KMS-11 (cell line): ENCODE data around the gene DCBLD1.

Experiments used
- H2AFZ ChIP-seq: fragments of 200-600 bp; sonication (generic); 2 replicates; pipeline ENCODE4 v1.6.1; 2016; ENCODE audit warnings: antibody characterized with exemption, mixed run types, low read depth
- H3K27ac ChIP-seq: fragments of 200-600 bp; sonication (generic); 2 replicates; pipeline ENCODE4 v1.6.1; 2016; ENCODE audit warnings: mild to moderate bottlenecking, mixed run types
- H3K27me3 ChIP-seq: fragments of 200-600 bp; sonication (generic); 2 replicates; pipeline ENCODE4 v1.6.1; 2017; ENCODE audit warnings: mild to moderate bottlenecking, low read depth, mixed run types, moderate library complexity; ENCODE audit not compliant: insufficient read depth
- H3K36me3 ChIP-seq: fragments of 200-600 bp; sonication (generic); 2 replicates; pipeline ENCODE4 v1.6.1; 2017; ENCODE audit warnings: mild to moderate bottlenecking, mixed run types; ENCODE audit not compliant: insufficient read depth
- H3K4me1 ChIP-seq: fragments of 200-600 bp; sonication (generic); 2 replicates; pipeline ENCODE4 v1.6.1; 2016; ENCODE audit warnings: mild to moderate bottlenecking, low read depth, mixed run types; ENCODE audit not compliant: poor library complexity, severe bottlenecking
- H3K4me2 ChIP-seq: fragments of 200-600 bp; sonication (generic); 2 replicates; pipeline ENCODE4 v1.7.0; 2016; ENCODE audit warnings: mild to moderate bottlenecking, mixed run types
- H3K4me3 ChIP-seq: fragments of 200-600 bp; sonication (generic); IDR thresholded peaks from 2 replicates; pipeline ENCODE4 v1.6.1; 2017; ENCODE audit warnings: low read depth, low read length, mixed read lengths; ENCODE audit not compliant: insufficient read depth
- H3K79me2 ChIP-seq: fragments of 200-600 bp; sonication (generic); 2 replicates; pipeline ENCODE4 v1.6.1; 2016; ENCODE audit warnings: low read depth, mixed run types; ENCODE audit not compliant: insufficient read depth
- H3K9ac ChIP-seq: fragments of 200-600 bp; sonication (generic); 2 replicates; pipeline ENCODE4 v1.6.1; 2016; ENCODE audit warnings: mild to moderate bottlenecking, mixed run types
- H4K20me1 ChIP-seq: fragments of 200-600 bp; sonication (generic); 2 replicates; pipeline ENCODE4 v1.6.1; 2016; ENCODE audit warnings: mild to moderate bottlenecking, mixed run types; ENCODE audit not compliant: insufficient read depth
- CTCF ChIP-seq: fragments of 200-600 bp; sonication (generic); conservative IDR thresholded peaks from 2 replicates; pipeline ENCODE4 v1.6.1; 2017; ENCODE audit warnings: low read depth, mild to moderate bottlenecking, antibody characterized with exemption, low read length, moderate library complexity, mixed read lengths

DCBLD1 gene

GRCh38 chr6:117485433-117485832, 3.0 kb downstream of the DCBLD1 start:
- no peaks in the 10 kb centered on the region for H3K79me2 ChIP-seq
- no peak for TF ChIP-seq CTCF
- no peaks in the 10 kb centered on the region for H3K36me3 ChIP-seq
- no peak overlapping the region for H2AFZ ChIP-seq
- H3K4me3 ChIP-seq, result no peak overlapping the region
- no peaks in the 10 kb centered on the region for H3K27me3 ChIP-seq
- H3K27ac ChIP-seq, result no peak overlapping the region
- no peaks in the 10 kb centered on the region for H4K20me1 ChIP-seq
- no peak overlapping the region for H3K4me2 ChIP-seq
- H3K9ac ChIP-seq, result no peak overlapping the region
- H3K4me1 ChIP-seq, result peaks cover 9% of the 10 kb centered on the region

- no peak overlapping the region for H3K27ac ChIP-seq
- H2AFZ ChIP-seq, result no peak overlapping the region
- H3K36me3 ChIP-seq, result no peaks in the 10 kb centered on the region
- H3K9ac ChIP-seq, result no peak overlapping the region
- no peak overlapping the region for H3K4me3 ChIP-seq
- H3K4me2 ChIP-seq, result no peak overlapping the region
- H3K4me1 ChIP-seq, result peaks cover 9% of the 10 kb centered on the region
- no peaks in the 10 kb centered on the region for H3K27me3 ChIP-seq
- no peaks in the 10 kb centered on the region for H4K20me1 ChIP-seq
- H3K79me2 ChIP-seq, result no peaks in the 10 kb centered on the region
- TF ChIP-seq CTCF, result no peak
Measured at GRCh38 chr6:117487821-117488220, 5.3 kb downstream of the DCBLD1 start.

GRCh38 chr6:117489003-117489402, 6.5 kb downstream of the DCBLD1 start:
- Histone ChIP-seq H2AFZ (no peak overlapping the region), H3K4me1 (peaks cover 8% of the 10 kb centered on the region), H3K9ac (no peak overlapping the region), H4K20me1 (no peaks in the 10 kb centered on the region), H3K27me3 (no peaks in the 10 kb centered on the region), H3K4me3 (no peak overlapping the region), H3K79me2 (no peaks in the 10 kb centered on the region), H3K4me2 (no peak overlapping the region), H3K27ac (no peak overlapping the region), H3K36me3 (no peaks in the 10 kb centered on the region)
- TF ChIP-seq CTCF, result no peak

- Histone ChIP-seq H3K79me2 (no peaks in the 10 kb centered on the region), H3K9ac (no peak overlapping the region), H4K20me1 (no peaks in the 10 kb centered on the region), H2AFZ (no peak overlapping the region), H3K36me3 (no peaks in the 10 kb centered on the region), H3K27ac (no peak overlapping the region), H3K4me1 (no peaks in the 10 kb centered on the region), H3K4me3 (no peak overlapping the region), H3K27me3 (no peaks in the 10 kb centered on the region), H3K4me2 (no peak overlapping the region)
- no peak for TF ChIP-seq CTCF
Measured at GRCh38 chr6:117491916-117492315, 9.4 kb downstream of the DCBLD1 start.

GRCh38 chr6:117493470-117493869, 11.0 kb downstream of the DCBLD1 start:
- Histone ChIP-seq H3K79me2 (no peaks in the 10 kb centered on the region), H3K9ac (no peak overlapping the region), H3K36me3 (no peaks in the 10 kb centered on the region), H3K4me1 (no peaks in the 10 kb centered on the region), H2AFZ (no peak overlapping the region), H3K27ac (no peak overlapping the region), H4K20me1 (no peaks in the 10 kb centered on the region), H3K27me3 (no peaks in the 10 kb centered on the region), H3K4me2 (no peak overlapping the region), H3K4me3 (no peak overlapping the region)
- no peak for TF ChIP-seq CTCF
